Measurements from ENCODE around the gene NIT1. TPM values are rescaled to one million over a fixed set of nuclear protein-coding genes. Genes with fewer than 3 reads are reported as not detected.
A peak's percentile ranks its signal among the peaks of the same experiment; 100 is the strongest.

The NIT1 gene
- total and polyA plus RNA-seq, 11 donors = 25.8 to 42.7 (median 34.3) TPM

DNA sequence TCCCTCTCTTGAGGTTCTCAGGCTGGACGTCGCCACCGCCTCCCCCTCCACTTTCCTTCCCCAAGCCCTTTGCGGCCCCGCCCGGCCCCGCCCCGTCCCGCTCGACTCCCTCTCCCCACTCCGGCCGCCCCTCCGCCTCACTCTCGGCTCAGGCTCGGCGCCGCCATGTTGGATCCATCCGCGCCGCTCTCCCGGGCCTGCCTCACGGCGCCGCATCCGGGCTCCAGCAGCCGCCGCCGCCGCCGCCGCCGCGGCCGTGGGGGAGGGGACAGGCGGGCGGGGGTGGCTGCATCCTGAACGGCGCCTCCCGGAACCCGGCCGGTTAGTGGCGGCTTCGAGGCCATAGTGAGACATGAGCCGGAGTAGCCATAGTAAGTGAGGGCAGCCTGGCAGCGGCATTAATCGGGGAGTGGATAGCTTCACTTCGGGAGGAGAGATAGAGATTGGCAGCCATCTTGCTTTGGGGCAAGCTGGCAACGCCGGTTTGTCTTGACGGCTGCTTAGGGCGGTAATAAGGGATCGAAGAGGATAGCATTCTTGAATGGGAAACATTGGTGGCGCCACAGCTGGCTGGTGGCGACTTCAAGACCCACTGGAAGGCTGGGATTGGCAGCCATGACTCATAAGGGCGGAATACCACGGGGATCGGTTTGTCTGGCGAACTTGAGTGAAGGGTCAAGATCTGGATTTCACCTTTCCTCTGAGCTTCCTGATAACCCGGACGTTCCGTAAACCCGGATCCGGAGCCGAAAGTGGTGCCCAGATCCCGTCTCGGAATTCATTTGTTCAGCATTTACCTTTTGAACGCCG lies 14.7 kb downstream of the NIT1 start, which contains the start of gene DEDD:
Gene DEDD (minus strand): TSS at position 258 of the 810 bp plus-strand sequence. CDS start 8,205 bp downstream, outside the sequence.
- peak in 1 of 2 donors; percentile 48 for TF ChIP-seq POLR2A (IDR thresholded peaks at IDR 0.05)
- peak in 3 of 12 donors; percentile 9 to 30 (median 22) for TF ChIP-seq CTCF (IDR thresholded peaks at IDR 0.05)
- Histone ChIP-seq H3K4me1 (peaks cover 5 to 74% (median 41%) of the 10 kb centered on the region in 12 donors), H3K27ac (peak within 1 kb of the TSS; percentile 87 to 99 (median 97)), H3K4me3 (peak within 1 kb of the TSS; percentile 42 to 92 (median 71)), H3K9me3 (no peaks in the 10 kb centered on the region), H3K36me3 (peaks cover 0 to 31% (median 26%) of the 10 kb centered on the region in 9 donors), H3K27me3 (no peaks in the 10 kb centered on the region)
- DNase-seq (peak; percentile 95 to 97 (median 96)), ATAC-seq (peak; percentile 93 to 97 (median 96))
- intact Hi-C loops (cut with DNase I) = loop anchor here in 8 of 10 donors (1.0 to 10.0 kb wide), 8 partner anchors 14 to 138 kb away; partner anchors contain the start of genes NIT1 (in 4 of the 8), PFDN2 (in 4 of the 8), USF1 (in 3 of the 8) and UFC1 (in 1 of the 8)
- 1% methylated on average over 23 to 68 of the region's 68 CpGs for WGBS, 4 donors

DNA sequence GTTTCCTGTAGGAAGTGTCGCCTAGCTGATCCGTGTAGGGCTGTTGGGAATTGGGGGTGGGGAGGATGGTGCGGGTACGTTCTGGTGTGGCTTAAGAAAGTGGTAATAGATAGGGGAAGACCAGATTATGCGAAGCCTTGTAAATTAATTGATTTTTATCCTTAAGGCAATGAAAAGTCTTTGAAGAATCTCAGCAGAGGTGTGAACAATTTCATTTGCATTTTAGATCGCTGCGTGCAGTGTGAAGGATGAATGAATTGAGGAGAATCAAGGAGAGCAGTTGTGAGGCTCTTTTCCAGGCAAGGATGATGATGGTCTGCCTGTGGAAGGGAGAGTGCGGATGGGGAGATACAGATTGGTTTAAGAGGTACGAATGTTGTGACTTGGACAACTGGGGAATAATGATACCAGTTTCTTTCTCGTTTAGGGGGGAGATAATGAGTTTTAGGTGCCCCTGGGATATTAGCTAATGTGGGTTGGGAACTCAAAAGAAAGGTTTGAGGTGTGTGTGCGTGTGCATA lies 15.4 kb downstream of the NIT1 start:
- Histone ChIP-seq H3K27me3 (no peaks in the 10 kb centered on the region), H3K4me3 (peak overlapping the region; percentile 42 to 92 (median 71)), H3K27ac (peak overlapping the region; percentile 87 to 99 (median 97)), H3K4me1 (peaks cover 5 to 73% (median 39%) of the 10 kb centered on the region in 12 donors), H3K36me3 (peaks cover 0 to 24% (median 19%) of the 10 kb centered on the region in 9 donors), H3K9me3 (no peaks in the 10 kb centered on the region)
- intact Hi-C loops (cut with DNase I) = loop anchor here in 7 of 10 donors (1.0 to 10.0 kb wide), 5 partner anchors 14 to 138 kb away; partner anchors contain the start of genes USF1 (in 3 of the 7), NIT1 (in 2 of the 7), PFDN2 (in 2 of the 7) and UFC1 (in 1 of the 7)
- ATAC-seq = no peak
- no peak for TF ChIP-seq POLR2A (IDR thresholded peaks at IDR 0.05)
- TF ChIP-seq CTCF (IDR thresholded peaks at IDR 0.05) = no peak
- WGBS, 4 donors = 5 to 6% (median 5%) methylated on average over 11 of the region's 11 CpGs
- no peak for DNase-seq

DNA sequence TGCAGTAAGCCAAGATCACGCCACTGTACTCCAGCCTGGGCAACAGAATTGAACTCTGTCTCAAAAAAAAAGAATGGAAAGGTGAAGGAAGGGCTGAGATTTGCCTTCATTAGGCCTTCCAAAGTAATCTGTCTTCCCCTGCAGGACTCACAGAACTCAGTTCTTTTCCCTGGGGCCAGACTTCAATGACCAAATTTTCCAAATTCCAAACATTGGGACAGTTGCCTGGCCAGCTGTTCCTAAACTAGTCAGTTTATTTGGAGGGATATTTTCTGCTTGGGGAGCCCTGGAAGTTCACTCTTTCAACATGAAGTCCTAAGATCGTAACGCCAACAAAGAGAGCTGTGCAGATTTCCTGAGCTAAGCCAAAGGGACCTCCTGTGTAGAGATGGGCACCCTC lies 20.0 kb downstream of the NIT1 start:
- no peaks in the 10 kb centered on the region for H3K36me3 ChIP-seq
- intact Hi-C loops (cut with DNase I) = loop anchor here in 7 of 10 donors (5.0 to 10.0 kb wide), 3 partner anchors 93 to 143 kb away; partner anchors contain the start of gene USF1 (in 3 of the 7)
- ATAC-seq (no peak), DNase-seq (no peak)
- WGBS, 4 donors = 61 to 76% (median 70%) methylated on average over 3 of the region's 3 CpGs
- H3K4me1 ChIP-seq = peaks cover 5 to 49% (median 12%) of the 10 kb centered on the region in 12 donors
- no peak for TF ChIP-seq POLR2A (IDR thresholded peaks at IDR 0.05)
- no peak for TF ChIP-seq CTCF (IDR thresholded peaks at IDR 0.05)
- H3K4me3 ChIP-seq = no peak overlapping the region
- no peaks in the 10 kb centered on the region for H3K27me3 ChIP-seq
- peak overlapping the region in 5 of 12 donors; percentile 12 to 51 (median 30) for H3K27ac ChIP-seq
- H3K9me3 ChIP-seq = no peaks in the 10 kb centered on the region
